WTC11 (cell line): ENCODE measurements around the gene PPA2. TPM values are rescaled to one million over a fixed set of nuclear protein-coding genes. Genes with fewer than 3 reads are reported as not detected.

Source experiments
- ATAC-seq: fragments of 200-7000 bp; cut with Tn5 transposase; 2 replicates; pipeline ENCODE4 v1.10.0; 2021; ENCODE audit warnings: mild to moderate bottlenecking, moderate library complexity
- CTCF ChIA-PET: fragments of 300-600 bp; sonication (Branson Sonifier 250); formaldehyde crosslinking; loops from one replicate; lab custom pipeline; 2021; ENCODE audit warnings: antibody characterized with exemption; lab: Charles Lee
- POLR2A ChIA-PET: fragments of 350-600 bp; sonication (Branson Sonifier 250); formaldehyde crosslinking; loops from one replicate; lab custom pipeline; 2021; ENCODE audit warnings: antibody characterized with exemption; lab: Charles Lee
- DNase-seq: peaks from one replicate; pipeline ENCODE4 v3.0.0; 2021; ENCODE audit warnings: low spot score
- H3K27ac Mint-ChIP-seq: 2 replicates; pipeline ENCODE4 v1.8.0; 2021; ENCODE audit warnings: mixed read lengths
- H3K27me3 Mint-ChIP-seq: 2 replicates; pipeline ENCODE4 v1.8.0; 2021; ENCODE audit warnings: low read depth, mild to moderate bottlenecking, moderate library complexity, mixed read lengths
- H3K36me3 Mint-ChIP-seq: 2 replicates; pipeline ENCODE4 v1.8.0; 2021; ENCODE audit warnings: mixed read lengths
- H3K4me1 Mint-ChIP-seq: 2 replicates; pipeline ENCODE4 v1.8.0; 2022; ENCODE audit warnings: mixed read lengths
- H3K4me3 Mint-ChIP-seq: 2 replicates; pipeline ENCODE4 v1.8.0; 2021; ENCODE audit warnings: mild to moderate bottlenecking, moderate library complexity, mixed read lengths
- H3K9me3 Mint-ChIP-seq: 2 replicates; pipeline ENCODE4 v1.8.0; 2021; ENCODE audit warnings: mixed read lengths
- AFF4 ChIP-seq: sonication (generic); formaldehyde crosslinking; IDR thresholded peaks from 2 replicates; pipeline ENCODE4 v1.8.1; 2023; ENCODE audit warnings: mild to moderate bottlenecking, missing genetic modification reagents, borderline replicate concordance
- ATF1 ChIP-seq: sonication (generic); formaldehyde crosslinking; IDR thresholded peaks from 2 replicates; pipeline ENCODE4 v1.8.1; 2023; ENCODE audit warnings: mild to moderate bottlenecking, moderate library complexity, missing genetic modification reagents
- CREM ChIP-seq: sonication (generic); formaldehyde crosslinking; IDR thresholded peaks from 2 replicates; pipeline ENCODE4 v1.8.1; 2022; ENCODE audit warnings: mild to moderate bottlenecking, missing genetic modification reagents, moderate library complexity
- FOXP1 ChIP-seq: sonication (generic); formaldehyde crosslinking; IDR thresholded peaks from 2 replicates; pipeline ENCODE4 v1.8.0; 2022; ENCODE audit warnings: missing genetic modification reagents, mild to moderate bottlenecking, moderate library complexity, borderline replicate concordance
- MYBL2 ChIP-seq: sonication (generic); formaldehyde crosslinking; IDR thresholded peaks from 2 replicates; pipeline ENCODE4 v1.8.1; 2023; ENCODE audit warnings: mild to moderate bottlenecking, moderate library complexity, missing genetic modification reagents
- NFYB ChIP-seq: sonication (generic); formaldehyde crosslinking; conservative IDR thresholded peaks from 2 replicates; pipeline ENCODE4 v1.8.0; 2022; ENCODE audit warnings: low read depth, missing genetic modification reagents
- NR1H2 ChIP-seq: sonication (generic); formaldehyde crosslinking; IDR thresholded peaks from 2 replicates; pipeline ENCODE4 v1.9.0; 2021; ENCODE audit warnings: mild to moderate bottlenecking, moderate library complexity, missing genetic modification reagents
- RORB ChIP-seq: fragments of 250-450 bp; sonication (Bioruptor Pico); IDR thresholded peaks from 2 replicates; pipeline ENCODE4 v1.9.0; 2021; ENCODE audit warnings: mild to moderate bottlenecking
- SMAD4 ChIP-seq: sonication (generic); formaldehyde crosslinking; IDR thresholded peaks from 2 replicates; pipeline ENCODE4 v1.8.0; 2022; ENCODE audit warnings: mild to moderate bottlenecking, missing genetic modification reagents
- SOX15 ChIP-seq: fragments of 250-450 bp; sonication (Bioruptor Pico); IDR thresholded peaks from 2 replicates; pipeline ENCODE4 v1.9.0; 2021; ENCODE audit warnings: mild to moderate bottlenecking
- TCF7 ChIP-seq: sonication (generic); formaldehyde crosslinking; IDR thresholded peaks from 2 replicates; pipeline ENCODE4 v1.8.0; 2022; ENCODE audit warnings: mild to moderate bottlenecking, low read depth, missing genetic modification reagents, moderate library complexity
- USF1 ChIP-seq: sonication (generic); formaldehyde crosslinking; IDR thresholded peaks from 2 replicates; pipeline ENCODE4 v1.8.0; 2022; ENCODE audit warnings: mild to moderate bottlenecking, missing genetic modification reagents
- ZNF121 ChIP-seq: sonication (generic); formaldehyde crosslinking; IDR thresholded peaks from 2 replicates; pipeline ENCODE4 v1.8.0; 2023; ENCODE audit warnings: missing genetic modification reagents
- ZNF138 ChIP-seq: sonication (generic); formaldehyde crosslinking; conservative IDR thresholded peaks from 2 replicates; pipeline ENCODE4 v1.8.1; 2022; ENCODE audit warnings: mild to moderate bottlenecking, moderate library complexity, missing genetic modification reagents
- ZNF317 ChIP-seq: sonication (generic); formaldehyde crosslinking; IDR thresholded peaks from 2 replicates; pipeline ENCODE4 v1.8.1; 2023; ENCODE audit warnings: low read depth, mild to moderate bottlenecking, moderate library complexity, missing genetic modification reagents, borderline replicate concordance
- ZNF416 ChIP-seq: fragments of 250-450 bp; sonication (Bioruptor Pico); IDR thresholded peaks from 2 replicates; pipeline ENCODE4 v1.9.0; 2021; ENCODE audit warnings: mild to moderate bottlenecking, inconsistent platforms
- ZNF512 ChIP-seq: sonication (generic); formaldehyde crosslinking; IDR thresholded peaks from 2 replicates; pipeline ENCODE4 v1.8.1; 2022; ENCODE audit warnings: missing genetic modification reagents, borderline replicate concordance
- ZNF671 ChIP-seq: fragments of 250-450 bp; sonication (Bioruptor Pico); IDR thresholded peaks from 2 replicates; pipeline ENCODE4 v1.8.0; 2021; ENCODE audit warnings: mild to moderate bottlenecking
- total RNA-seq: library from RNA; stranded (reverse); gene quantifications from 3 replicates; pipeline ENCODE4 v1.2.3, GENCODE V29; 2021
- TF ChIP-seq, protein P1 (sequence below): sonication (generic); formaldehyde crosslinking; conservative IDR thresholded peaks from 2 replicates; pipeline ENCODE4 v1.8.1; 2023; ENCODE audit warnings: mild to moderate bottlenecking, low read depth, missing genetic modification reagents, moderate library complexity
- TF ChIP-seq, protein P2 (sequence below): fragments of 250-450 bp; sonication (Bioruptor Pico); IDR thresholded peaks from 2 replicates; pipeline ENCODE4 v1.9.0; 2021; ENCODE audit warnings: mild to moderate bottlenecking
- TF ChIP-seq, protein P3 (sequence below): sonication (generic); formaldehyde crosslinking; IDR thresholded peaks from 2 replicates; pipeline ENCODE4 v1.8.1; 2022; ENCODE audit warnings: low read depth, mild to moderate bottlenecking, moderate library complexity, missing genetic modification reagents, borderline replicate concordance
- TF ChIP-seq, protein P4 (sequence below): fragments of 250-450 bp; sonication (Bioruptor Pico); IDR thresholded peaks from 2 replicates; pipeline ENCODE4 v2.1.2; 2022; ENCODE audit warnings: mild to moderate bottlenecking, moderate library complexity

The PPA2 gene
- total RNA-seq, 1 experiment from 2014 or later, result 50.8 TPM

GRCh38 chr4:105327956-105328355 is 145.9 kb downstream of the PPA2 start:
- Mint-ChIP-seq H3K4me3 (no peak overlapping the region), H3K4me1 (peaks cover 16% of the 10 kb centered on the region), H3K9me3 (peaks cover 3% of the 10 kb centered on the region; the same call in 1 of the 2 replicates), H3K27ac (no peak overlapping the region), H3K36me3 (no peaks in the 10 kb centered on the region), H3K27me3 (no peaks in the 10 kb centered on the region)
- ChIA-PET POLR2A (no interaction called here), CTCF (no interaction called here)
- DNase-seq, result no peak
- TF ChIP-seq USF1 (CRISPR knock-in tag) (no peak), TCF7 (CRISPR knock-in tag) (no peak), NFYB (CRISPR knock-in tag) (no peak), ZNF512 (CRISPR knock-in tag) (no peak), SOX15 (CRISPR knock-in tag) (no peak), AFF4 (no peak), ATF1 (CRISPR knock-in tag) (no peak)
- TF ChIP-seq, protein P1, sequence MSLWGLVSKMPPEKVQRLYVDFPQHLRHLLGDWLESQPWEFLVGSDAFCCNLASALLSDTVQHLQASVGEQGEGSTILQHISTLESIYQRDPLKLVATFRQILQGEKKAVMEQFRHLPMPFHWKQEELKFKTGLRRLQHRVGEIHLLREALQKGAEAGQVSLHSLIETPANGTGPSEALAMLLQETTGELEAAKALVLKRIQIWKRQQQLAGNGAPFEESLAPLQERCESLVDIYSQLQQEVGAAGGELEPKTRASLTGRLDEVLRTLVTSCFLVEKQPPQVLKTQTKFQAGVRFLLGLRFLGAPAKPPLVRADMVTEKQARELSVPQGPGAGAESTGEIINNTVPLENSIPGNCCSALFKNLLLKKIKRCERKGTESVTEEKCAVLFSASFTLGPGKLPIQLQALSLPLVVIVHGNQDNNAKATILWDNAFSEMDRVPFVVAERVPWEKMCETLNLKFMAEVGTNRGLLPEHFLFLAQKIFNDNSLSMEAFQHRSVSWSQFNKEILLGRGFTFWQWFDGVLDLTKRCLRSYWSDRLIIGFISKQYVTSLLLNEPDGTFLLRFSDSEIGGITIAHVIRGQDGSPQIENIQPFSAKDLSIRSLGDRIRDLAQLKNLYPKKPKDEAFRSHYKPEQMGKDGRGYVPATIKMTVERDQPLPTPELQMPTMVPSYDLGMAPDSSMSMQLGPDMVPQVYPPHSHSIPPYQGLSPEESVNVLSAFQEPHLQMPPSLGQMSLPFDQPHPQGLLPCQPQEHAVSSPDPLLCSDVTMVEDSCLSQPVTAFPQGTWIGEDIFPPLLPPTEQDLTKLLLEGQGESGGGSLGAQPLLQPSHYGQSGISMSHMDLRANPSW (CRISPR knock-in tag), result no peak
- TF ChIP-seq, protein P2, sequence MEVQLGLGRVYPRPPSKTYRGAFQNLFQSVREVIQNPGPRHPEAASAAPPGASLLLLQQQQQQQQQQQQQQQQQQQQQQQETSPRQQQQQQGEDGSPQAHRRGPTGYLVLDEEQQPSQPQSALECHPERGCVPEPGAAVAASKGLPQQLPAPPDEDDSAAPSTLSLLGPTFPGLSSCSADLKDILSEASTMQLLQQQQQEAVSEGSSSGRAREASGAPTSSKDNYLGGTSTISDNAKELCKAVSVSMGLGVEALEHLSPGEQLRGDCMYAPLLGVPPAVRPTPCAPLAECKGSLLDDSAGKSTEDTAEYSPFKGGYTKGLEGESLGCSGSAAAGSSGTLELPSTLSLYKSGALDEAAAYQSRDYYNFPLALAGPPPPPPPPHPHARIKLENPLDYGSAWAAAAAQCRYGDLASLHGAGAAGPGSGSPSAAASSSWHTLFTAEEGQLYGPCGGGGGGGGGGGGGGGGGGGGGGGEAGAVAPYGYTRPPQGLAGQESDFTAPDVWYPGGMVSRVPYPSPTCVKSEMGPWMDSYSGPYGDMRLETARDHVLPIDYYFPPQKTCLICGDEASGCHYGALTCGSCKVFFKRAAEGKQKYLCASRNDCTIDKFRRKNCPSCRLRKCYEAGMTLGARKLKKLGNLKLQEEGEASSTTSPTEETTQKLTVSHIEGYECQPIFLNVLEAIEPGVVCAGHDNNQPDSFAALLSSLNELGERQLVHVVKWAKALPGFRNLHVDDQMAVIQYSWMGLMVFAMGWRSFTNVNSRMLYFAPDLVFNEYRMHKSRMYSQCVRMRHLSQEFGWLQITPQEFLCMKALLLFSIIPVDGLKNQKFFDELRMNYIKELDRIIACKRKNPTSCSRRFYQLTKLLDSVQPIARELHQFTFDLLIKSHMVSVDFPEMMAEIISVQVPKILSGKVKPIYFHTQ (CRISPR knock-in tag), result no peak
- ATAC-seq, result no peak

- Mint-ChIP-seq H3K27ac (no peak overlapping the region), H3K36me3 (no peaks in the 10 kb centered on the region), H3K4me3 (no peak overlapping the region), H3K4me1 (peaks cover 16% of the 10 kb centered on the region), H3K9me3 (peaks cover 3% of the 10 kb centered on the region; the same call in 1 of the 2 replicates), H3K27me3 (no peaks in the 10 kb centered on the region)
- DNase-seq (no peak), ATAC-seq (no peak)
- CTCF ChIA-PET, result no interaction called here
- POLR2A ChIA-PET, result no interaction called here
- no peak for TF ChIP-seq FOXP1 (CRISPR knock-in tag)
- TF ChIP-seq SMAD4, result no peak
- TF ChIP-seq ZNF671 (CRISPR knock-in tag), result no peak
- no peak for TF ChIP-seq NR1H2
- no peak for TF ChIP-seq RORB
- TF ChIP-seq CREM (CRISPR knock-in tag), result no peak
- no peak for TF ChIP-seq MYBL2 (CRISPR knock-in tag)
- no peak for TF ChIP-seq ZNF317 (CRISPR knock-in tag)
- no peak for TF ChIP-seq ZNF121 (CRISPR knock-in tag)
- TF ChIP-seq, protein P3, sequence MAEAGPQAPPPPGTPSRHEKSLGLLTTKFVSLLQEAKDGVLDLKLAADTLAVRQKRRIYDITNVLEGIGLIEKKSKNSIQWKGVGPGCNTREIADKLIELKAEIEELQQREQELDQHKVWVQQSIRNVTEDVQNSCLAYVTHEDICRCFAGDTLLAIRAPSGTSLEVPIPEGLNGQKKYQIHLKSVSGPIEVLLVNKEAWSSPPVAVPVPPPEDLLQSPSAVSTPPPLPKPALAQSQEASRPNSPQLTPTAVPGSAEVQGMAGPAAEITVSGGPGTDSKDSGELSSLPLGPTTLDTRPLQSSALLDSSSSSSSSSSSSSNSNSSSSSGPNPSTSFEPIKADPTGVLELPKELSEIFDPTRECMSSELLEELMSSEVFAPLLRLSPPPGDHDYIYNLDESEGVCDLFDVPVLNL (CRISPR knock-in tag), result no peak
- TF ChIP-seq ZNF416, result no peak
- TF ChIP-seq, protein P4, sequence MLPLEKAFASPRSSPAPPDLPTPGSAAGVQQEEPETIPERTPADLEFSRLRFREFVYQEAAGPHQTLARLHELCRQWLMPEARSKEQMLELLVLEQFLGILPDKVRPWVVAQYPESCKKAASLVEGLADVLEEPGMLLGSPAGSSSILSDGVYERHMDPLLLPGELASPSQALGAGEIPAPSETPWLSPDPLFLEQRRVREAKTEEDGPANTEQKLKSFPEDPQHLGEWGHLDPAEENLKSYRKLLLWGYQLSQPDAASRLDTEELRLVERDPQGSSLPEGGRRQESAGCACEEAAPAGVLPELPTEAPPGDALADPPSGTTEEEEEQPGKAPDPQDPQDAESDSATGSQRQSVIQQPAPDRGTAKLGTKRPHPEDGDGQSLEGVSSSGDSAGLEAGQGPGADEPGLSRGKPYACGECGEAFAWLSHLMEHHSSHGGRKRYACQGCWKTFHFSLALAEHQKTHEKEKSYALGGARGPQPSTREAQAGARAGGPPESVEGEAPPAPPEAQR (CRISPR knock-in tag), result no peak
- no peak for TF ChIP-seq ZNF138 (CRISPR knock-in tag)
These were observed 146.6 kb downstream of the PPA2 start for GRCh38 chr4:105327222-105327621.
